WTC11 (cell line): ENCODE results near the gene RSBN1L. TPM values are rescaled to one million over a fixed set of nuclear protein-coding genes. Genes with fewer than 3 reads are reported as not detected.

Experiments
- ATAC-seq: fragments of 200-7000 bp; cut with Tn5 transposase; 2 replicates; pipeline ENCODE4 v1.10.0; 2021; ENCODE audit warnings: mild to moderate bottlenecking, moderate library complexity
- Bru-seq: library from RNA; stranded (reverse); fragments of 400-500 nt; gene quantifications from one replicate; lab custom pipeline; 2021; lab: Mats Ljungman, UMichigan
- CTCF ChIA-PET: fragments of 300-600 bp; sonication (Branson Sonifier 250); formaldehyde crosslinking; loops from one replicate; lab custom pipeline; 2021; ENCODE audit warnings: antibody characterized with exemption; lab: Charles Lee
- POLR2A ChIA-PET: fragments of 350-600 bp; sonication (Branson Sonifier 250); formaldehyde crosslinking; loops from one replicate; lab custom pipeline; 2021; ENCODE audit warnings: antibody characterized with exemption; lab: Charles Lee
- DNase-seq: peaks from one replicate; pipeline ENCODE4 v3.0.0; 2021; ENCODE audit warnings: low spot score
- H3K27ac Mint-ChIP-seq: 2 replicates; pipeline ENCODE4 v1.8.0; 2021; ENCODE audit warnings: mixed read lengths
- H3K27me3 Mint-ChIP-seq: 2 replicates; pipeline ENCODE4 v1.8.0; 2021; ENCODE audit warnings: low read depth, mild to moderate bottlenecking, moderate library complexity, mixed read lengths
- H3K36me3 Mint-ChIP-seq: 2 replicates; pipeline ENCODE4 v1.8.0; 2021; ENCODE audit warnings: mixed read lengths
- H3K4me1 Mint-ChIP-seq: 2 replicates; pipeline ENCODE4 v1.8.0; 2022; ENCODE audit warnings: mixed read lengths
- H3K4me3 Mint-ChIP-seq: 2 replicates; pipeline ENCODE4 v1.8.0; 2021; ENCODE audit warnings: mild to moderate bottlenecking, moderate library complexity, mixed read lengths
- H3K9me3 Mint-ChIP-seq: 2 replicates; pipeline ENCODE4 v1.8.0; 2021; ENCODE audit warnings: mixed read lengths
- CREM ChIP-seq: sonication (generic); formaldehyde crosslinking; IDR thresholded peaks from 2 replicates; pipeline ENCODE4 v1.8.1; 2022; ENCODE audit warnings: mild to moderate bottlenecking, missing genetic modification reagents, moderate library complexity
- ETV6 ChIP-seq: sonication (generic); formaldehyde crosslinking; IDR thresholded peaks from 2 replicates; pipeline ENCODE4 v1.8.1; 2022; ENCODE audit warnings: mild to moderate bottlenecking, missing genetic modification reagents
- FOXJ3 ChIP-seq: sonication (generic); formaldehyde crosslinking; IDR thresholded peaks from 2 replicates; pipeline ENCODE4 v1.9.0; 2021; ENCODE audit warnings: missing genetic modification reagents, mild to moderate bottlenecking, borderline replicate concordance
- HMGA2 ChIP-seq: fragments of 250-450 bp; sonication (Bioruptor Pico); IDR thresholded peaks from 2 replicates; pipeline ENCODE4 v1.4.0; 2021; ENCODE audit warnings: mild to moderate bottlenecking, moderate library complexity
- JAZF1 ChIP-seq: fragments of 250-450 bp; sonication (Bioruptor Pico); IDR thresholded peaks from 2 replicates; pipeline ENCODE4 v1.9.0; 2021; ENCODE audit warnings: moderate library complexity, mild to moderate bottlenecking, inconsistent platforms
- MYBL2 ChIP-seq: sonication (generic); formaldehyde crosslinking; IDR thresholded peaks from 2 replicates; pipeline ENCODE4 v1.8.1; 2023; ENCODE audit warnings: mild to moderate bottlenecking, moderate library complexity, missing genetic modification reagents
- OVOL2 ChIP-seq: fragments of 250-450 bp; sonication (Bioruptor Pico); IDR thresholded peaks from 2 replicates; pipeline ENCODE4 v1.9.0; 2021; ENCODE audit warnings: mild to moderate bottlenecking, borderline replicate concordance
- SP1 ChIP-seq: sonication (generic); formaldehyde crosslinking; conservative IDR thresholded peaks from 2 replicates; pipeline ENCODE4 v1.8.1; 2022; ENCODE audit warnings: missing genetic modification reagents
- TEAD1 ChIP-seq: sonication (generic); formaldehyde crosslinking; IDR thresholded peaks from 2 replicates; pipeline ENCODE4 v1.8.0; 2022; ENCODE audit warnings: mild to moderate bottlenecking, missing genetic modification reagents
- ZBTB21 ChIP-seq: sonication (generic); formaldehyde crosslinking; IDR thresholded peaks from 2 replicates; pipeline ENCODE4 v1.8.1; 2023; ENCODE audit warnings: mild to moderate bottlenecking, missing genetic modification reagents, borderline replicate concordance
- ZNF121 ChIP-seq: sonication (generic); formaldehyde crosslinking; IDR thresholded peaks from 2 replicates; pipeline ENCODE4 v1.8.0; 2023; ENCODE audit warnings: missing genetic modification reagents
- ZNF219 ChIP-seq: sonication (generic); formaldehyde crosslinking; IDR thresholded peaks from 2 replicates; pipeline ENCODE4 v1.8.0; 2023; ENCODE audit warnings: missing genetic modification reagents, mild to moderate bottlenecking, borderline replicate concordance
- long read RNA-seq, 3 experiments: library from RNA in 1 of 3; library from capped mRNA in 1 of 3; library from polyadenylated mRNA in 1 of 3; unstranded in 2 of 3; stranded (forward) in 1 of 3; transcript quantifications; one replicate each; pipeline ENCODE4 v2.0.0, GENCODE V29; 2021
- total RNA-seq: library from RNA; stranded (reverse); gene quantifications from 3 replicates; pipeline ENCODE4 v1.2.3, GENCODE V29; 2021
- TF ChIP-seq, protein P1 (sequence below): sonication (generic); formaldehyde crosslinking; IDR thresholded peaks from 2 replicates; pipeline ENCODE4 v1.8.0; 2023; ENCODE audit warnings: missing genetic modification reagents, mild to moderate bottlenecking, borderline replicate concordance
- TF ChIP-seq, protein P2 (sequence below): sonication (generic); formaldehyde crosslinking; IDR thresholded peaks from 2 replicates; pipeline ENCODE4 v1.8.1; 2023; ENCODE audit warnings: mild to moderate bottlenecking, moderate library complexity, missing genetic modification reagents
- TF ChIP-seq, protein P3 (sequence below): fragments of 200-600 bp; IDR thresholded peaks from 2 replicates; pipeline ENCODE4 v1.8.0; 2022; ENCODE audit warnings: antibody characterized with exemption
- TF ChIP-seq, protein P4 (sequence below): sonication (generic); formaldehyde crosslinking; IDR thresholded peaks from 2 replicates; pipeline ENCODE4 v1.8.1; 2022; ENCODE audit warnings: low read depth, mild to moderate bottlenecking, moderate library complexity, missing genetic modification reagents, borderline replicate concordance
- TF ChIP-seq, protein P5 (sequence below): sonication (generic); formaldehyde crosslinking; IDR thresholded peaks from 2 replicates; pipeline ENCODE4 v1.8.0; 2022; ENCODE audit warnings: mild to moderate bottlenecking, missing genetic modification reagents
- TF ChIP-seq, protein P6 (sequence below): sonication (generic); formaldehyde crosslinking; IDR thresholded peaks from 2 replicates; pipeline ENCODE4 v1.8.0; 2022; ENCODE audit warnings: mild to moderate bottlenecking, missing genetic modification reagents
- TF ChIP-seq, protein P7 (sequence below): sonication (generic); formaldehyde crosslinking; conservative IDR thresholded peaks from 2 replicates; pipeline ENCODE4 v1.8.1; 2022; ENCODE audit warnings: mild to moderate bottlenecking, missing genetic modification reagents
- TF ChIP-seq, protein P8 (sequence below): sonication (generic); formaldehyde crosslinking; IDR thresholded peaks from 2 replicates; pipeline ENCODE4 v1.8.1; 2023; ENCODE audit warnings: mild to moderate bottlenecking, missing genetic modification reagents

RSBN1L gene
- total RNA-seq (14.6 to 17.0 TPM (median 16.8 TPM) in 3 replicates), Bru-seq, nascent RNA (percentile 78 among the genes with signal in this experiment)
- long read RNA-seq, experiment 1, full-length matches to known transcripts, result 44 of 74 reads
- long read RNA-seq, experiment 1, partial matches to known transcripts, result 12 of 74 reads
- long read RNA-seq, experiment 1, other reads (novel, unspliced or antisense), result 18 of 74 reads
- long read RNA-seq, experiment 2, full-length matches to known transcripts, result 4 of 19 reads
- long read RNA-seq, experiment 2, partial matches to known transcripts, result 5 of 19 reads
- long read RNA-seq, experiment 2, other reads (novel, unspliced or antisense), result 10 of 19 reads
- long read RNA-seq, experiment 3, full-length matches to known transcripts, result 5 of 40 reads
- long read RNA-seq, experiment 3, partial matches to known transcripts, result 31 of 40 reads
- long read RNA-seq, experiment 3, other reads (novel, unspliced or antisense), result 4 of 40 reads

DNA sequence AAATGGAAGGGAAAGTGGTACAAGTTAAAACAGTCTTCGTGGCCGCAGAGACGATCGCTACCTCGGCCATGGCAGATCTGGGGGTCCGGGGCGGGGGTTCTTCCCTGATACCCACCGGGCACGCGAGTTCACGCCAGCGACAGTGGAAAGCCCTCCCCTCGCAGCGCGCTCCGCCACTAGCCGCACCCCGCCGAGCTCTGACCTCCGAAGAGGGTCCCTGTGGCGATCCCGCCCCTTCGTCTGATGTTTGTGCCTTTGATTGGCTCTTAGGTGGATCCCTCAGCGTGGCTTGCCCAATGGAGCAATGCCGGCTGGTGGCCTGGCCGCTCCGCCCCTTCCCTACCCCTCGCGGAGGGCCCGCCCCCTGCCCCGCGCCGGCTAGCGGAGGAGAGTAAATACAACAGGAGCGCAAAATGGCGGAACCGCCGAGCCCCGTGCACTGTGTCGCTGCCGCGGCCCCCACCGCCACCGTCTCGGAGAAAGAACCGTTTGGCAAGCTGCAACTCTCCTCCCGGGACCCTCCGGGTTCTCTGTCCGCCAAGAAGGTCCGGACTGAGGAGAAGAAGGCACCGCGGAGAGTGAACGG, at the start of gene RSBN1L:
Gene RSBN1L, plus strand, starts transcription at position 403 of the 586 bp plus-strand sequence. Its CDS starts 11 bp downstream, at position 414.
- Mint-ChIP-seq H3K27me3 (no peaks in the 10 kb centered on the region), H3K36me3 (peaks cover 1% of the 10 kb centered on the region), H3K9me3 (no peaks in the 10 kb centered on the region), H3K4me3 (peak within 1 kb of the TSS; percentile 98), H3K27ac (peak within 1 kb of the TSS; percentile 94), H3K4me1 (peaks cover 41% of the 10 kb centered on the region)
- ATAC-seq, result peak; percentile 98
- DNase-seq, result peak; percentile 99
- ChIA-PET CTCF (interaction anchor here (0.6 to 1.3 kb wide), 4 partner anchors 11 to 71 kb away, joined by 3 read pairs; no protein-coding TSS in a partner anchor), POLR2A (interaction anchor here (1.1 to 1.7 kb wide), 4 partner anchors 8 to 32 kb away, joined by 3 to 8 read pairs (median 4); no protein-coding TSS in a partner anchor)
- TF ChIP-seq FOXJ3 (CRISPR knock-in tag) (no peak), ZNF219 (CRISPR knock-in tag) (no peak), ZNF121 (CRISPR knock-in tag) (no peak), ZBTB21 (CRISPR knock-in tag) (no peak), OVOL2 (CRISPR knock-in tag) (no peak), ETV6 (CRISPR knock-in tag) (0 out of 2 replicates have a peak, but pooled peaks have one; percentile 67), CREM (CRISPR knock-in tag) (peak; percentile 38; the same call in 1 of the 2 replicates), SP1 (CRISPR knock-in tag) (peak; percentile 93), HMGA2 (CRISPR knock-in tag) (no peak), TEAD1 (CRISPR knock-in tag) (no peak; the same call in 1 of the 2 replicates), MYBL2 (CRISPR knock-in tag) (no peak), JAZF1 (CRISPR knock-in tag) (no peak)
- TF ChIP-seq, protein P1, sequence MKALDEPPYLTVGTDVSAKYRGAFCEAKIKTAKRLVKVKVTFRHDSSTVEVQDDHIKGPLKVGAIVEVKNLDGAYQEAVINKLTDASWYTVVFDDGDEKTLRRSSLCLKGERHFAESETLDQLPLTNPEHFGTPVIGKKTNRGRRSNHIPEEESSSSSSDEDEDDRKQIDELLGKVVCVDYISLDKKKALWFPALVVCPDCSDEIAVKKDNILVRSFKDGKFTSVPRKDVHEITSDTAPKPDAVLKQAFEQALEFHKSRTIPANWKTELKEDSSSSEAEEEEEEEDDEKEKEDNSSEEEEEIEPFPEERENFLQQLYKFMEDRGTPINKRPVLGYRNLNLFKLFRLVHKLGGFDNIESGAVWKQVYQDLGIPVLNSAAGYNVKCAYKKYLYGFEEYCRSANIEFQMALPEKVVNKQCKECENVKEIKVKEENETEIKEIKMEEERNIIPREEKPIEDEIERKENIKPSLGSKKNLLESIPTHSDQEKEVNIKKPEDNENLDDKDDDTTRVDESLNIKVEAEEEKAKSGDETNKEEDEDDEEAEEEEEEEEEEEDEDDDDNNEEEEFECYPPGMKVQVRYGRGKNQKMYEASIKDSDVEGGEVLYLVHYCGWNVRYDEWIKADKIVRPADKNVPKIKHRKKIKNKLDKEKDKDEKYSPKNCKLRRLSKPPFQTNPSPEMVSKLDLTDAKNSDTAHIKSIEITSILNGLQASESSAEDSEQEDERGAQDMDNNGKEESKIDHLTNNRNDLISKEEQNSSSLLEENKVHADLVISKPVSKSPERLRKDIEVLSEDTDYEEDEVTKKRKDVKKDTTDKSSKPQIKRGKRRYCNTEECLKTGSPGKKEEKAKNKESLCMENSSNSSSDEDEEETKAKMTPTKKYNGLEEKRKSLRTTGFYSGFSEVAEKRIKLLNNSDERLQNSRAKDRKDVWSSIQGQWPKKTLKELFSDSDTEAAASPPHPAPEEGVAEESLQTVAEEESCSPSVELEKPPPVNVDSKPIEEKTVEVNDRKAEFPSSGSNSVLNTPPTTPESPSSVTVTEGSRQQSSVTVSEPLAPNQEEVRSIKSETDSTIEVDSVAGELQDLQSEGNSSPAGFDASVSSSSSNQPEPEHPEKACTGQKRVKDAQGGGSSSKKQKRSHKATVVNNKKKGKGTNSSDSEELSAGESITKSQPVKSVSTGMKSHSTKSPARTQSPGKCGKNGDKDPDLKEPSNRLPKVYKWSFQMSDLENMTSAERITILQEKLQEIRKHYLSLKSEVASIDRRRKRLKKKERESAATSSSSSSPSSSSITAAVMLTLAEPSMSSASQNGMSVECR (CRISPR knock-in tag), result no peak; the same call in 1 of the 2 replicates
- TF ChIP-seq, protein P2, sequence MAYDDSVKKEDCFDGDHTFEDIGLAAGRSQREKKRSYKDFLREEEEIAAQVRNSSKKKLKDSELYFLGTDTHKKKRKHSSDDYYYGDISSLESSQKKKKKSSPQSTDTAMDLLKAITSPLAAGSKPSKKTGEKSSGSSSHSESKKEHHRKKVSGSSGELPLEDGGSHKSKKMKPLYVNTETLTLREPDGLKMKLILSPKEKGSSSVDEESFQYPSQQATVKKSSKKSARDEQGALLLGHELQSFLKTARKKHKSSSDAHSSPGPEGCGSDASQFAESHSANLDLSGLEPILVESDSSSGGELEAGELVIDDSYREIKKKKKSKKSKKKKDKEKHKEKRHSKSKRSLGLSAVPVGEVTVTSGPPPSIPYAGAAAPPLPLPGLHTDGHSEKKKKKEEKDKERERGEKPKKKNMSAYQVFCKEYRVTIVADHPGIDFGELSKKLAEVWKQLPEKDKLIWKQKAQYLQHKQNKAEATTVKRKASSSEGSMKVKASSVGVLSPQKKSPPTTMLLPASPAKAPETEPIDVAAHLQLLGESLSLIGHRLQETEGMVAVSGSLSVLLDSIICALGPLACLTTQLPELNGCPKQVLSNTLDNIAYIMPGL, result no peak
- TF ChIP-seq, protein P3, sequence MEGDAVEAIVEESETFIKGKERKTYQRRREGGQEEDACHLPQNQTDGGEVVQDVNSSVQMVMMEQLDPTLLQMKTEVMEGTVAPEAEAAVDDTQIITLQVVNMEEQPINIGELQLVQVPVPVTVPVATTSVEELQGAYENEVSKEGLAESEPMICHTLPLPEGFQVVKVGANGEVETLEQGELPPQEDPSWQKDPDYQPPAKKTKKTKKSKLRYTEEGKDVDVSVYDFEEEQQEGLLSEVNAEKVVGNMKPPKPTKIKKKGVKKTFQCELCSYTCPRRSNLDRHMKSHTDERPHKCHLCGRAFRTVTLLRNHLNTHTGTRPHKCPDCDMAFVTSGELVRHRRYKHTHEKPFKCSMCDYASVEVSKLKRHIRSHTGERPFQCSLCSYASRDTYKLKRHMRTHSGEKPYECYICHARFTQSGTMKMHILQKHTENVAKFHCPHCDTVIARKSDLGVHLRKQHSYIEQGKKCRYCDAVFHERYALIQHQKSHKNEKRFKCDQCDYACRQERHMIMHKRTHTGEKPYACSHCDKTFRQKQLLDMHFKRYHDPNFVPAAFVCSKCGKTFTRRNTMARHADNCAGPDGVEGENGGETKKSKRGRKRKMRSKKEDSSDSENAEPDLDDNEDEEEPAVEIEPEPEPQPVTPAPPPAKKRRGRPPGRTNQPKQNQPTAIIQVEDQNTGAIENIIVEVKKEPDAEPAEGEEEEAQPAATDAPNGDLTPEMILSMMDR, result no peak
- TF ChIP-seq, protein P4, sequence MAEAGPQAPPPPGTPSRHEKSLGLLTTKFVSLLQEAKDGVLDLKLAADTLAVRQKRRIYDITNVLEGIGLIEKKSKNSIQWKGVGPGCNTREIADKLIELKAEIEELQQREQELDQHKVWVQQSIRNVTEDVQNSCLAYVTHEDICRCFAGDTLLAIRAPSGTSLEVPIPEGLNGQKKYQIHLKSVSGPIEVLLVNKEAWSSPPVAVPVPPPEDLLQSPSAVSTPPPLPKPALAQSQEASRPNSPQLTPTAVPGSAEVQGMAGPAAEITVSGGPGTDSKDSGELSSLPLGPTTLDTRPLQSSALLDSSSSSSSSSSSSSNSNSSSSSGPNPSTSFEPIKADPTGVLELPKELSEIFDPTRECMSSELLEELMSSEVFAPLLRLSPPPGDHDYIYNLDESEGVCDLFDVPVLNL (CRISPR knock-in tag), result no peak
- TF ChIP-seq, protein P5, sequence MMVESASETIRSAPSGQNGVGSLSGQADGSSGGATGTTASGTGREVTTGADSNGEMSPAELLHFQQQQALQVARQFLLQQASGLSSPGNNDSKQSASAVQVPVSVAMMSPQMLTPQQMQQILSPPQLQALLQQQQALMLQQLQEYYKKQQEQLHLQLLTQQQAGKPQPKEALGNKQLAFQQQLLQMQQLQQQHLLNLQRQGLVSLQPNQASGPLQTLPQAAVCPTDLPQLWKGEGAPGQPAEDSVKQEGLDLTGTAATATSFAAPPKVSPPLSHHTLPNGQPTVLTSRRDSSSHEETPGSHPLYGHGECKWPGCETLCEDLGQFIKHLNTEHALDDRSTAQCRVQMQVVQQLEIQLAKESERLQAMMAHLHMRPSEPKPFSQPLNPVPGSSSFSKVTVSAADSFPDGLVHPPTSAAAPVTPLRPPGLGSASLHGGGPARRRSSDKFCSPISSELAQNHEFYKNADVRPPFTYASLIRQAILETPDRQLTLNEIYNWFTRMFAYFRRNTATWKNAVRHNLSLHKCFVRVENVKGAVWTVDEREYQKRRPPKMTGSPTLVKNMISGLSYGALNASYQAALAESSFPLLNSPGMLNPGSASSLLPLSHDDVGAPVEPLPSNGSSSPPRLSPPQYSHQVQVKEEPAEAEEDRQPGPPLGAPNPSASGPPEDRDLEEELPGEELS, result 0 out of 2 replicates have a peak, but pooled peaks have one; percentile 31
- TF ChIP-seq, protein P6, sequence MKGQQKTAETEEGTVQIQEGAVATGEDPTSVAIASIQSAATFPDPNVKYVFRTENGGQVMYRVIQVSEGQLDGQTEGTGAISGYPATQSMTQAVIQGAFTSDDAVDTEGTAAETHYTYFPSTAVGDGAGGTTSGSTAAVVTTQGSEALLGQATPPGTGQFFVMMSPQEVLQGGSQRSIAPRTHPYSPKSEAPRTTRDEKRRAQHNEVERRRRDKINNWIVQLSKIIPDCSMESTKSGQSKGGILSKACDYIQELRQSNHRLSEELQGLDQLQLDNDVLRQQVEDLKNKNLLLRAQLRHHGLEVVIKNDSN, result no peak
- TF ChIP-seq, protein P7, sequence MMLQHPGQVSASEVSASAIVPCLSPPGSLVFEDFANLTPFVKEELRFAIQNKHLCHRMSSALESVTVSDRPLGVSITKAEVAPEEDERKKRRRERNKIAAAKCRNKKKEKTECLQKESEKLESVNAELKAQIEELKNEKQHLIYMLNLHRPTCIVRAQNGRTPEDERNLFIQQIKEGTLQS, result no peak
- TF ChIP-seq, protein P8, sequence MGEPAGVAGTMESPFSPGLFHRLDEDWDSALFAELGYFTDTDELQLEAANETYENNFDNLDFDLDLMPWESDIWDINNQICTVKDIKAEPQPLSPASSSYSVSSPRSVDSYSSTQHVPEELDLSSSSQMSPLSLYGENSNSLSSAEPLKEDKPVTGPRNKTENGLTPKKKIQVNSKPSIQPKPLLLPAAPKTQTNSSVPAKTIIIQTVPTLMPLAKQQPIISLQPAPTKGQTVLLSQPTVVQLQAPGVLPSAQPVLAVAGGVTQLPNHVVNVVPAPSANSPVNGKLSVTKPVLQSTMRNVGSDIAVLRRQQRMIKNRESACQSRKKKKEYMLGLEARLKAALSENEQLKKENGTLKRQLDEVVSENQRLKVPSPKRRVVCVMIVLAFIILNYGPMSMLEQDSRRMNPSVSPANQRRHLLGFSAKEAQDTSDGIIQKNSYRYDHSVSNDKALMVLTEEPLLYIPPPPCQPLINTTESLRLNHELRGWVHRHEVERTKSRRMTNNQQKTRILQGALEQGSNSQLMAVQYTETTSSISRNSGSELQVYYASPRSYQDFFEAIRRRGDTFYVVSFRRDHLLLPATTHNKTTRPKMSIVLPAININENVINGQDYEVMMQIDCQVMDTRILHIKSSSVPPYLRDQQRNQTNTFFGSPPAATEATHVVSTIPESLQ (CRISPR knock-in tag), result no peak
